Activated naive CD4-positive, alpha-beta T cell treated with anti-CD3 and anti-CD28 coated beads, Interleukin-2, amount 10 ng/mL, durations not matched to agents 7 days and 5 days (primary cell): ENCODE measurements around the gene BEX3.
"Not testable (repeated sequence)": the region's sequence is repeated elsewhere in the genome, so short reads cannot be mapped to it uniquely, and the experiment has no call there.

Source experiments
- CTCF ChIA-PET: fragments of 350-600 bp; sonication (Branson Sonifier 250); formaldehyde crosslinking; loops from one replicate; lab custom pipeline; 2021; ENCODE audit warnings: antibody characterized with exemption; lab: Charles Lee
- DNase-seq: peaks from one replicate; pipeline ENCODE4 v3.0.0-alpha.2; 2020
- H3K27ac Mint-ChIP-seq: one replicate; pipeline ENCODE4 v1.8.0; 2021; ENCODE audit warnings: mild to moderate bottlenecking, moderate library complexity, mixed read lengths
- H3K27me3 Mint-ChIP-seq: one replicate; pipeline ENCODE4 v1.8.0; 2021; ENCODE audit warnings: mild to moderate bottlenecking, mixed read lengths
- H3K36me3 Mint-ChIP-seq: one replicate; pipeline ENCODE4 v1.8.0; 2021; ENCODE audit warnings: mixed read lengths
- H3K4me1 Mint-ChIP-seq: one replicate; pipeline ENCODE4 v1.8.0; 2021; ENCODE audit warnings: mixed read lengths
- H3K4me3 Mint-ChIP-seq: one replicate; pipeline ENCODE4 v1.8.0; 2021; ENCODE audit warnings: mild to moderate bottlenecking, moderate library complexity, mixed read lengths
- H3K9me3 Mint-ChIP-seq: one replicate; pipeline ENCODE4 v1.8.0; 2021; ENCODE audit warnings: mixed read lengths

The BEX3 gene

GRCh38 chrX:103398421-103398864 is 22.1 kb downstream of the BEX3 start:
- Mint-ChIP-seq H3K27me3 (peaks cover 8% of the 10 kb centered on the region), H3K36me3 (no peaks in the 10 kb centered on the region), H3K4me1 (no peaks in the 10 kb centered on the region), H3K4me3 (no peak overlapping the region), H3K9me3 (no peaks in the 10 kb centered on the region), H3K27ac (no peak overlapping the region)
- no peak for DNase-seq
- CTCF ChIA-PET, result interaction anchor here (0.6 to 1.1 kb wide), 2 partner anchors 10 to 21 kb away, joined by 3 read pairs; no protein-coding TSS in a partner anchor

- CTCF ChIA-PET, result no interaction called here
- H3K4me1 Mint-ChIP-seq, result peaks cover 8% of the 10 kb centered on the region
- peaks cover 8% of the 10 kb centered on the region for H3K27me3 Mint-ChIP-seq
- no peaks in the 10 kb centered on the region for H3K36me3 Mint-ChIP-seq
- no peak overlapping the region for H3K27ac Mint-ChIP-seq
- no peaks in the 10 kb centered on the region for H3K9me3 Mint-ChIP-seq
- H3K4me3 Mint-ChIP-seq, result no peak overlapping the region
- no peak for DNase-seq
These were observed 23.4 kb downstream of the BEX3 start for GRCh38 chrX:103399744-103400143.

GRCh38 chrX:103400931-103401330 is 24.6 kb downstream of the BEX3 start:
- Mint-ChIP-seq H3K9me3 (no peaks in the 10 kb centered on the region), H3K36me3 (no peaks in the 10 kb centered on the region), H3K4me3 (no peak overlapping the region), H3K4me1 (peaks cover 10% of the 10 kb centered on the region), H3K27me3 (peaks cover 8% of the 10 kb centered on the region), H3K27ac (no peak overlapping the region)
- CTCF ChIA-PET, result no interaction called here
- no peak for DNase-seq

- peaks cover 10% of the 10 kb centered on the region for H3K4me1 Mint-ChIP-seq
- CTCF ChIA-PET, result interaction anchor here (1.2 to 1.4 kb wide), 2 partner anchors 61 to 85 kb away, joined by 3 to 5 read pairs; no protein-coding TSS in a partner anchor
- H3K4me3 Mint-ChIP-seq, result peak overlapping the region; percentile 77
- H3K27me3 Mint-ChIP-seq, result peaks cover 4% of the 10 kb centered on the region
- no peaks in the 10 kb centered on the region for H3K9me3 Mint-ChIP-seq
- DNase-seq, result peak; percentile 70
- H3K36me3 Mint-ChIP-seq, result no peaks in the 10 kb centered on the region
- H3K27ac Mint-ChIP-seq, result peak overlapping the region; percentile 49
These were observed 28.1 kb downstream of the BEX3 start for GRCh38 chrX:103404231-103405008.

- Mint-ChIP-seq H3K36me3 (no peaks in the 10 kb centered on the region), H3K9me3 (no peaks in the 10 kb centered on the region), H3K4me3 (peak overlapping the region; percentile 77), H3K27ac (no peak overlapping the region), H3K27me3 (peaks cover 4% of the 10 kb centered on the region), H3K4me1 (peaks cover 10% of the 10 kb centered on the region)
- CTCF ChIA-PET, result interaction anchor here (1.2 to 1.4 kb wide), 2 partner anchors 61 to 85 kb away, joined by 3 to 5 read pairs; no protein-coding TSS in a partner anchor
- DNase-seq, result no peak
These were observed 28.6 kb downstream of the BEX3 start for GRCh38 chrX:103405009-103405333.

- H3K36me3 Mint-ChIP-seq, result no peaks in the 10 kb centered on the region
- DNase-seq, result no peak
- CTCF ChIA-PET, result no interaction called here
- peaks cover 10% of the 10 kb centered on the region for H3K4me1 Mint-ChIP-seq
- no peaks in the 10 kb centered on the region for H3K27me3 Mint-ChIP-seq
- no peak overlapping the region for H3K4me3 Mint-ChIP-seq
- H3K9me3 Mint-ChIP-seq, result no peaks in the 10 kb centered on the region
- H3K27ac Mint-ChIP-seq, result no peak overlapping the region
These were observed 29.9 kb downstream of the BEX3 start for GRCh38 chrX:103406256-103406655.

GRCh38 chrX:103407776-103408175 is 31.4 kb downstream of the BEX3 start:
- H3K9me3 Mint-ChIP-seq, result no peaks in the 10 kb centered on the region
- H3K27me3 Mint-ChIP-seq, result no peaks in the 10 kb centered on the region
- no peak overlapping the region for H3K4me3 Mint-ChIP-seq
- no peak overlapping the region for H3K27ac Mint-ChIP-seq
- peaks cover 10% of the 10 kb centered on the region for H3K4me1 Mint-ChIP-seq
- CTCF ChIA-PET, result interaction anchor here (0.6 kb wide), 1 partner anchor 9 kb away, joined by 3 read pairs; no protein-coding TSS in a partner anchor
- H3K36me3 Mint-ChIP-seq, result no peaks in the 10 kb centered on the region
- DNase-seq, result no peak

- CTCF ChIA-PET, H3K36me3 Mint-ChIP-seq, H3K4me3 Mint-ChIP-seq, H3K27ac Mint-ChIP-seq, H3K9me3 Mint-ChIP-seq, H3K27me3 Mint-ChIP-seq, DNase-seq, H3K4me1 Mint-ChIP-seq: not testable (repeated sequence)
These were observed 35.4 kb downstream of the BEX3 start for GRCh38 chrX:103411721-103412120.

GRCh38 chrX:103413705-103414387 is 37.5 kb downstream of the BEX3 start:
- Mint-ChIP-seq H3K9me3 (no peaks in the 10 kb centered on the region), H3K27ac (no peak overlapping the region), H3K4me3 (no peak overlapping the region), H3K36me3 (no peaks in the 10 kb centered on the region), H3K4me1 (peaks cover 9% of the 10 kb centered on the region), H3K27me3 (no peaks in the 10 kb centered on the region)
- CTCF ChIA-PET, result no interaction called here
- no peak for DNase-seq

GRCh38 chrX:103414561-103414960 is 38.2 kb downstream of the BEX3 start:
- no peaks in the 10 kb centered on the region for H3K36me3 Mint-ChIP-seq
- H3K27me3 Mint-ChIP-seq, result no peaks in the 10 kb centered on the region

GRCh38 chrX:103415068-103415467 is 38.7 kb downstream of the BEX3 start:
- H3K36me3 Mint-ChIP-seq, result no peaks in the 10 kb centered on the region
- DNase-seq, result no peak
- CTCF ChIA-PET, result interaction anchor here (1.6 kb wide), 1 partner anchor 49 kb away, joined by 3 read pairs; no protein-coding TSS in a partner anchor
- H3K4me3 Mint-ChIP-seq, result no peak overlapping the region
- H3K27me3 Mint-ChIP-seq, result no peaks in the 10 kb centered on the region
- H3K27ac Mint-ChIP-seq, result no peak overlapping the region
- no peaks in the 10 kb centered on the region for H3K9me3 Mint-ChIP-seq
- H3K4me1 Mint-ChIP-seq, result peaks cover 9% of the 10 kb centered on the region

More at GRCh38 chrX:103414561-103414960, 38.2 kb downstream of the BEX3 start:
- CTCF ChIA-PET, result interaction anchor here (1.6 kb wide), 1 partner anchor 49 kb away, joined by 3 read pairs; no protein-coding TSS in a partner anchor
- peaks cover 9% of the 10 kb centered on the region for H3K4me1 Mint-ChIP-seq
- no peaks in the 10 kb centered on the region for H3K9me3 Mint-ChIP-seq
- H3K4me3 Mint-ChIP-seq, result no peak overlapping the region
- no peak overlapping the region for H3K27ac Mint-ChIP-seq
- DNase-seq, result no peak

- Mint-ChIP-seq H3K4me3 (no peak overlapping the region), H3K9me3 (no peaks in the 10 kb centered on the region), H3K27ac (no peak overlapping the region), H3K27me3 (no peaks in the 10 kb centered on the region), H3K4me1 (peaks cover 9% of the 10 kb centered on the region), H3K36me3 (no peaks in the 10 kb centered on the region)
- DNase-seq, result no peak
- CTCF ChIA-PET, result interaction anchor here (1.6 kb wide), 1 partner anchor 48 kb away, joined by 3 read pairs; no protein-coding TSS in a partner anchor
These were observed 39.2 kb downstream of the BEX3 start for GRCh38 chrX:103415528-103415927.

GRCh38 chrX:103417370-103417769 is 41.0 kb downstream of the BEX3 start:
- Mint-ChIP-seq H3K4me1 (peaks cover 9% of the 10 kb centered on the region), H3K36me3 (no peaks in the 10 kb centered on the region), H3K27me3 (no peaks in the 10 kb centered on the region), H3K27ac (no peak overlapping the region), H3K9me3 (no peaks in the 10 kb centered on the region), H3K4me3 (no peak overlapping the region)
- no peak for DNase-seq
- CTCF ChIA-PET, result no interaction called here

- H3K36me3 Mint-ChIP-seq, result no peaks in the 10 kb centered on the region
- no peaks in the 10 kb centered on the region for H3K9me3 Mint-ChIP-seq
- no peaks in the 10 kb centered on the region for H3K27me3 Mint-ChIP-seq
- no peak for DNase-seq
- H3K4me3 Mint-ChIP-seq, result no peak overlapping the region
- no peak overlapping the region for H3K27ac Mint-ChIP-seq
- peaks cover 9% of the 10 kb centered on the region for H3K4me1 Mint-ChIP-seq
- CTCF ChIA-PET, result no interaction called here
These were observed 41.6 kb downstream of the BEX3 start for GRCh38 chrX:103417933-103418332.
